Cardiac muscle cell (in vitro differentiated cells and primary cell): ENCODE data around the gene CCNI. TPM values are rescaled to one million over a fixed set of nuclear protein-coding genes. Genes with fewer than 3 reads are reported as not detected.

ENCODE experiments used
- DNase-seq, 2 donors: peaks; one replicate each; pipeline versions ENCODE4 v3.0.0 to v3.0.0-alpha.2; 2010 to 2017; ENCODE audit warnings: low read depth in 1 of 2, low spot score in 1 of 2
- H3K27ac ChIP-seq: fragments of 200-600 bp; sonication (generic); 2 replicates; pipeline ENCODE4 v1.5.1; 2016
- H3K27me3 ChIP-seq: fragments of 200-600 bp; sonication (generic); 2 replicates; pipeline ENCODE4 v1.6.0; 2016; ENCODE audit warnings: control low read depth
- H3K36me3 ChIP-seq: fragments of 200-600 bp; sonication (generic); 2 replicates; pipeline ENCODE4 v1.5.1; 2016; ENCODE audit warnings: control low read depth
- H3K4me1 ChIP-seq: fragments of 200-600 bp; sonication (generic); 2 replicates; pipeline ENCODE4 v1.8.1; 2017; ENCODE audit warnings: low read depth, mild to moderate bottlenecking, mixed run types
- H3K4me3 ChIP-seq: fragments of 200-600 bp; sonication (generic); 2 replicates; pipeline ENCODE4 v1.5.1; 2016; ENCODE audit warnings: mild to moderate bottlenecking
- H3K9me3 ChIP-seq: fragments of 200-600 bp; sonication (generic); 2 replicates; pipeline ENCODE4 v1.5.1; 2017; ENCODE audit warnings: low read depth, mild to moderate bottlenecking, control low read depth
- polyA plus RNA-seq: library from polyadenylated mRNA; unstranded; fragments of >200 nt; fragmentation: Nextera tagmentation; extraction: Ambion mirVana; gene quantifications from 2 replicates; pipeline ENCODE4 v1.2.1, GENCODE V29; 2016
- total RNA-seq: library from RNA; depleted of rRNA; stranded (reverse); fragments of >200 nt; gene quantifications from 2 replicates; pipeline ENCODE4 v1.2.3, GENCODE V29; 2016
- TF ChIP-seq, protein P1 (sequence below): IDR thresholded peaks from 2 replicates; pipeline ENCODE4 v1.5.1; 2012; ENCODE audit warnings: low read depth, mild to moderate bottlenecking, low read length

CCNI gene
- total and polyA plus RNA-seq, 2 experiments from 2014 or later = 129 to 140 TPM

DNA sequence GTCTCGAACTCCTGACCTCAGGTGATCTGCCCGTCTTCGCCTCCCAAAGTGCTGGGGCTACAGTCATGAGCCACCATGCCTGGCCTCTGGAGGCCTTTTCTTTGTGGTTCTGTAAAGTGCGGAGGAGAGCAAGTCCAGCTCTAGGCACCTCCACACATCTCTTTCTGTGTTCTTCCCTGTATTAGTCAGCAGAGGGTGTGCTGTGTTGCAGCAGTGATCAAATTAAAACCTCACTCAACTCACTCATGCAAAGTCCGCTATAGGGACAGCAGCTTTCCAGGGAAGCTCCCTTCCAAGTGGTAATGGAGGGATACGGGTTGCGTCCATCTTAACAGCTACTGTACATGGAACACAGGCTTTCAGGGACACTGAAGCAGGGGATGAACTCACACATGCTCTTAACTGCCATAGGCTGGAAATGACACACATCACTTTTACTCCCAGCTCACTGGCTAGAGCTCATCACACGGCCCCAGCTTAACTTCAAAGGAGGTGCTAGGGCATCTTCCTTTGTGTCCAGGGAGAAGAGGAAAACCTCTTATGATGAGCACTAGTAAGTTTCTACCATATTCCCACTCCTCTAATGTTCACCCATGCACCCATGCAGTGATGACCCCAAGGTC lies 45.2 kb upstream of the CCNI start:
- Histone ChIP-seq H3K36me3 (no peaks in the 10 kb centered on the region), H3K27ac (no peak overlapping the region), H3K9me3 (no peaks in the 10 kb centered on the region), H3K4me3 (no peak overlapping the region), H3K4me1 (no peaks in the 10 kb centered on the region), H3K27me3 (no peaks in the 10 kb centered on the region)
- TF ChIP-seq, protein P1, sequence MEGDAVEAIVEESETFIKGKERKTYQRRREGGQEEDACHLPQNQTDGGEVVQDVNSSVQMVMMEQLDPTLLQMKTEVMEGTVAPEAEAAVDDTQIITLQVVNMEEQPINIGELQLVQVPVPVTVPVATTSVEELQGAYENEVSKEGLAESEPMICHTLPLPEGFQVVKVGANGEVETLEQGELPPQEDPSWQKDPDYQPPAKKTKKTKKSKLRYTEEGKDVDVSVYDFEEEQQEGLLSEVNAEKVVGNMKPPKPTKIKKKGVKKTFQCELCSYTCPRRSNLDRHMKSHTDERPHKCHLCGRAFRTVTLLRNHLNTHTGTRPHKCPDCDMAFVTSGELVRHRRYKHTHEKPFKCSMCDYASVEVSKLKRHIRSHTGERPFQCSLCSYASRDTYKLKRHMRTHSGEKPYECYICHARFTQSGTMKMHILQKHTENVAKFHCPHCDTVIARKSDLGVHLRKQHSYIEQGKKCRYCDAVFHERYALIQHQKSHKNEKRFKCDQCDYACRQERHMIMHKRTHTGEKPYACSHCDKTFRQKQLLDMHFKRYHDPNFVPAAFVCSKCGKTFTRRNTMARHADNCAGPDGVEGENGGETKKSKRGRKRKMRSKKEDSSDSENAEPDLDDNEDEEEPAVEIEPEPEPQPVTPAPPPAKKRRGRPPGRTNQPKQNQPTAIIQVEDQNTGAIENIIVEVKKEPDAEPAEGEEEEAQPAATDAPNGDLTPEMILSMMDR = no peak
- DNase-seq = no peak

DNA sequence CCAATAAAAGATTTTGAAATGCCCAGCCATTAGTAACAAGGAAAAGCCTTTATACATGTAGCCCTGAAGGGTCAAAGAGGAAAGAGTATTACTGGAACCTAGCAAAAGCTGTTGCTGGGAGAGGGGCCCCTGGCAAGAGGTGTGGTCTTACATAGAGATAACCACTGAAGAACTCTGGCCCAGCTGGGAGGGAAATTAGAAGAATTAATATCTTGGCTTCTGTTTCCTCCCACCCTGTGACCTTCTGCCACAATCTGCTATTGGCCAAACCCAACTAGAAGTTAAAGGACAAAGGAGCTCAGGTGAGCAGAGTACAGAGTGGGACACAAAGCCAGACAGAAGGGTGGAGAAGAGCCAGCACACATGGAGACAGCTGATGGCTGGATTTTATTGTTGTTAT lies 41.9 kb upstream of the CCNI start:
- no peak overlapping the region for H3K4me3 ChIP-seq
- H3K4me1 ChIP-seq = no peaks in the 10 kb centered on the region
- no peak overlapping the region for H3K27ac ChIP-seq
- TF ChIP-seq, protein P1 = no peak
- no peaks in the 10 kb centered on the region for H3K36me3 ChIP-seq
- H3K9me3 ChIP-seq = no peaks in the 10 kb centered on the region
- H3K27me3 ChIP-seq = no peaks in the 10 kb centered on the region
- DNase-seq = no peak

DNA sequence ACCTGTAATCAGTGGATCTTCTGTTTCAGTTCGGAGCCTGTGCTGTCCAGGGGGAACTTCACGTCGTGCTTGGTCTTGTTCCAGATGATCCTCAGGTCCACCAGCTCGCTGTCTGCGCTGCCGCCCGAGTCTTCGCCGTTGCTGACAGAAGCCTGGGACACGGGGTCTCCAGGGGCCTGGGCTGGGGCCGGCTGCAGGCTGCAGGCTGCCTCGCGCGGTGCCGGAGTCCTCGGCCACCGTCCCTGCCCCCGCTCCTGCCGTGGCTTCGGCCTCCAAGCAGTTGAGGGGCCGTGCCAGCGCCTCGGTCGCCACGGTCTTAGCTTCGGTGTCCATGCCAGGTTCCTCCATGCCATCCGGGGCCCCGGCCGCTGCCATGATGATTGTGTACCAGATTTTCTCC lies 37.3 kb upstream of the CCNI start:
- Histone ChIP-seq H3K4me3 (no peak overlapping the region), H3K27ac (no peak overlapping the region), H3K9me3 (no peaks in the 10 kb centered on the region), H3K4me1 (no peaks in the 10 kb centered on the region), H3K36me3 (no peaks in the 10 kb centered on the region), H3K27me3 (no peaks in the 10 kb centered on the region)
- TF ChIP-seq, protein P1 = no peak
- no peak for DNase-seq

DNA sequence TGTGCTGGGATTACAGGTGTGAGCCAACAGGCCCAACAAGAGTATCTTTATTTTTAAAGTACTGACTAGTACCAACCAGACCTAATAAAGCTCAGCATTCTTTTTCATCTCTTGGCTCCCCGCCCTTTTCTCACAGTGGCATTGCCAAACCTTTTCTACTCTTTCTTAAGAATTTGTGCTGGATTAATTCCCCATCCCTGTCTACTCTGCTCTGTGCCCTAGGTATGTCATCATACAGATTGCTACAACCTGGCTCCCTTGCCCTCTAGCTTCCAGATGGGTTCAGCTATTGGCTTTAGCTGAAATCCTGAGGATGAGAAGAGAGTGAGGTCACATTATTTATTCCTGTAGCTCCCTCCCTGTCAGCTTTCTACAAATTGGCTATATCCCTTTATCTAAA lies 34.9 kb upstream of the CCNI start:
- H3K4me1 ChIP-seq = no peaks in the 10 kb centered on the region
- no peak for DNase-seq
- TF ChIP-seq, protein P1 = no peak

DNA sequence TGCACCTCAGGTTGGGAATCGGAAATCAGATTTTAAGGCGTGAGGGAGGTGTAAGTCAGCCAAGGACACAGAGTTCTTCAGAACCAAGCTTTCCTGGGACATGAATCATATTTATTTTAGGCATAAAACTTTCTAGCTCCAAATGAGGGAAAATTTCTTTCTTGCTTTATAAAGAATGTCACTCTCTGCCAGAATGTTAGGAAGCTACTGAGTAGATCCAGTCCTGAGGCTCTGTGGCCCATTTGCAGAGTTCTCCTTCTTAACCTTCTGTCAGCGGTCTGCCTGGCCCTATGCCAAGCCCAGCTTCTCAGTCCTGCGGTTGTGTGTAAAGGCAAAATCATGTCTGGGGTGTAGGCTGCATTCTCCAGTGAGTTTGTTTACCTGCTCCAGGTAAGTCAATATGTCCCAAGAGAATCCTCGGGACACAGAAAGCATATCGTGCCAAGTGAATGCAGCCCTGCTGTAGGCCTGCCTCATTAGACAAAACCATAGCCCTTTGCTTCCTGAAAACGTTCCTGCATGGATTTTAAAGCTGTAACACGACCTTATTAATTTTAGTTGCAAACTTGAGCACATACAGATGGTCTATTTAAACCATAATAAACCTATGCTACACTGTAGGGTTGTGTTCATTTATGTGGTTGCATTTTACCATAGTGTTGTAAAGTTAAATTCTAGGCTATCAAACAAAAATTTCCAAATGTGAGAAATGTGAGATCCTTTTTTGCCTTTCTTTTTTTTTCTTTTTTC lies 29.2 kb upstream of the CCNI start:
- Histone ChIP-seq H3K9me3 (no peaks in the 10 kb centered on the region), H3K36me3 (no peaks in the 10 kb centered on the region), H3K27me3 (no peaks in the 10 kb centered on the region), H3K4me3 (no peak overlapping the region), H3K4me1 (peaks cover 7% of the 10 kb centered on the region), H3K27ac (no peak overlapping the region)
- TF ChIP-seq, protein P1 = no peak
- peak; percentile 42 to 65 for DNase-seq

More for the DNA sequence above, 34.9 kb upstream of the CCNI start:
- Histone ChIP-seq H3K27me3 (no peaks in the 10 kb centered on the region), H3K36me3 (no peaks in the 10 kb centered on the region), H3K9me3 (no peaks in the 10 kb centered on the region), H3K4me3 (no peak overlapping the region), H3K27ac (no peak overlapping the region)
